Natural killer cell treated with Interleukin-12 subunit alpha and Interleukin-12 subunit beta and Interleukin-15 and Interleukin-18, amount 100 ng/mL, for 72 hours (primary cell): ENCODE data around the gene COL2A1. TPM values are rescaled to one million over a fixed set of nuclear protein-coding genes. Genes with fewer than 3 reads are reported as not detected.

ENCODE experiments used
- ATAC-seq, 2 donors: fragments of 150-1000 bp; cut with Tn5 transposase in 1 of 2; sonication (Bioruptor Pico), chemical (Tn5 transposase) in 1 of 2; 2 replicates each; pipeline ENCODE4 v1.10.0; 2021
- DNase-seq: peaks from one replicate; pipeline ENCODE4 v3.0.0; 2022; ENCODE audit warnings: low spot score
- H3K27ac Mint-ChIP-seq, 2 donors: 1 replicate in 1 of 2; 2 replicates in 1 of 2; pipeline ENCODE4 v1.8.0; 2022; ENCODE audit warnings: mixed read lengths in 2 of 2, mild to moderate bottlenecking in 1 of 2, moderate library complexity in 1 of 2
- H3K27me3 Mint-ChIP-seq, 2 donors: 1 replicate in 1 of 2; 2 replicates in 1 of 2; pipeline ENCODE4 v1.8.0; 2022; ENCODE audit warnings: mixed read lengths in 2 of 2
- H3K36me3 Mint-ChIP-seq: one replicate; pipeline ENCODE4 v1.8.0; 2022; ENCODE audit warnings: mixed read lengths
- H3K4me1 Mint-ChIP-seq, 2 donors: 1 replicate in 1 of 2; 2 replicates in 1 of 2; pipeline ENCODE4 v1.8.0; 2022; ENCODE audit warnings: low read depth in 2 of 2, mixed read lengths in 2 of 2, mild to moderate bottlenecking in 1 of 2
- H3K4me3 Mint-ChIP-seq: one replicate; pipeline ENCODE4 v1.8.0; 2022; ENCODE audit warnings: mixed read lengths
- H3K9me3 Mint-ChIP-seq: 2 replicates; pipeline ENCODE4 v1.8.0; 2022; ENCODE audit warnings: mixed read lengths
- total RNA-seq, 2 donors: library from RNA; stranded (reverse); gene quantifications; one replicate each; pipeline ENCODE4 v1.2.3, GENCODE V29; 2022

Gene COL2A1
- total RNA-seq, 2 donors from 2014 or later = not detected

DNA sequence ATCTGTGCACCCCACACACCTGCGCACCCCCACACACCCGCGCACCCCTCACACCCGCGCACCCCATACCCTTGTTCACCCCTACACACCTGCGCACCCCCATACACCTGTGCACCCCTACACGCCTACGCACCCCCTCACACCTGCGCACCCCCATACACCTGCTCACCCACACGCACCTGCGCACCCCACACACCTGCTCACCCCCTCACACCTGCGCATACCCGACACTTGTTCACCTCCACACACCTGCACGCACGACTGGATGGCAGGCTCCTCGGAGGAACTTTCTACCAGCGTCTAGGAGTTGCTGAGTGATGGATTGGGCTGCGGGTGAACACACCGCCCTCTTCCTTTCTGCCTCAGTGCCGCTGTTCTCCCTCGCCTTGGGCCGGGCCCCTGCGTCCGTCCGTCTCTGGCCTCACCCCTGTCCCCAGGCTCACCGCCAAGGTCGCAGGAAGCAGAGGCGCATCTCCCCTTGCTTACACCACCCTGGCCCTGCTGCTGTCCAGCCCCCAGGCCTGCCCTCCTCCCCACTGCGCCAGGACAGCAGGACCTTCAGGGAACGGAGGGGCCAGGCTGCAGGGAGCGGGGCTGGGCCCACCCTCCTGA is 61.6 kb downstream of the COL2A1 start:
- no peaks in the 10 kb centered on the region for H3K36me3 Mint-ChIP-seq
- no peak overlapping the region for H3K4me3 Mint-ChIP-seq
- H3K4me1 Mint-ChIP-seq = peaks cover 16 to 21% of the 10 kb centered on the region in 2 donors
- DNase-seq (no peak), ATAC-seq (no peak)
- peaks cover 26 to 32% of the 10 kb centered on the region in 2 donors for H3K27me3 Mint-ChIP-seq
- H3K9me3 Mint-ChIP-seq = no peaks in the 10 kb centered on the region
- no peak overlapping the region for H3K27ac Mint-ChIP-seq

DNA sequence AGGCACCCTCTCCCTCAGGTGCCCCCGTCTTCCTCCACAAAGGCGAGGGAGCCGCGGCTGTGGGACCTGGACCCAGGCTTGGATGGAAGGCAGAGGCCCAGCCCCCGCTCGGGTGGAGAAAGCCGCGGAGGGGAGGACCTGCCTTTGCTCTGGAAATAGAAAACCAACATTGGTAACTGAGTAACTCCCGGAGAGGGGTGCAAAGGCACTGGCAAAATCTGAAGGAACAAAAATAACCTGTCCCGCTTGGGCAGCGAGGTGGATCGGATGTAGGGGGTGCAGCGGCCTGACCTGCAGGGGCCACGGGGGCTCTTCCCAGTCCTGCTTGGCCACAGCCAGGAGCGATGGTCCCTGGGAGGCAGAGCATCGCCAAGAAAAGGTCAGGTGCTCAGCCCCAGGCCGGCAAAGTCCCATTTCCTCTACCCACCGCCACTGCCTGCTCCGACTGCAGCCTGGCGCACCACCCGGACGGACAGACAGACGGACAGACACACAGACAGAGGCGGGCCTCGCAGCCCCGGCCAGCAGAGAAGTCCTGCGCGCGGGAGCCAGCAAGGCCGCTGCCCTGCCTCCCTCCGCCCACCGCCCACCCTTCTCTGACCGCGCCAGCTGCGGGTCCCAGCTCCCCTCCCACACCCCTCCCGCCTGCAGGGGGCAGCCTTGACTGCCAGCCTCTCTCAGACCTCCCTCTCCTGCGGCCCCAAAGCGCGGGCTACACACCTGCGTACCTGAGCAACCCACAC is 62.2 kb downstream of the COL2A1 start:
- Mint-ChIP-seq H3K9me3 (no peaks in the 10 kb centered on the region), H3K27me3 (peaks cover 26 to 36% of the 10 kb centered on the region in 2 donors), H3K4me3 (no peak overlapping the region), H3K27ac (no peak overlapping the region), H3K4me1 (peaks cover 16 to 21% of the 10 kb centered on the region in 2 donors), H3K36me3 (no peaks in the 10 kb centered on the region)
- ATAC-seq = peak; percentile 22 to 46
- DNase-seq = no peak

DNA sequence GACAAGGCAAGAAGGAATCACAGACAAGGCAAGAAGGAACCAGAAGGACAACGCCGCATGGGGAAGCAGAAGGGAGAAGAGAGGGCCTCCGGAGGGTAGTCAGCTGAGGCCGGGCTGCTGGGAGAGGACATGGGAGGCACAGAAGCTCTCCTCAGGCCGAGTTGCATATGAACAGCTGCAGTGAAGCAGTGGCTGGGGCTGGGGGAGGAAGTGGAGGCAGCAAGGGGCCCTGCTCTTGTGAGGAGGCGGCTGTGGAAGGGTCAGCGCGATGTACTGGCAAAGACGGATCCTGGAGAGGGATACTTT is 62.8 kb downstream of the COL2A1 start:
- ATAC-seq (no peak), DNase-seq (no peak)
- Mint-ChIP-seq H3K4me3 (peak overlapping the region; percentile 53), H3K36me3 (no peaks in the 10 kb centered on the region), H3K9me3 (no peaks in the 10 kb centered on the region), H3K27me3 (peaks cover 21 to 30% of the 10 kb centered on the region in 2 donors), H3K4me1 (peaks cover 16 to 21% of the 10 kb centered on the region in 2 donors), H3K27ac (peak overlapping the region in 1 of 2 donors; percentile 45)

DNA sequence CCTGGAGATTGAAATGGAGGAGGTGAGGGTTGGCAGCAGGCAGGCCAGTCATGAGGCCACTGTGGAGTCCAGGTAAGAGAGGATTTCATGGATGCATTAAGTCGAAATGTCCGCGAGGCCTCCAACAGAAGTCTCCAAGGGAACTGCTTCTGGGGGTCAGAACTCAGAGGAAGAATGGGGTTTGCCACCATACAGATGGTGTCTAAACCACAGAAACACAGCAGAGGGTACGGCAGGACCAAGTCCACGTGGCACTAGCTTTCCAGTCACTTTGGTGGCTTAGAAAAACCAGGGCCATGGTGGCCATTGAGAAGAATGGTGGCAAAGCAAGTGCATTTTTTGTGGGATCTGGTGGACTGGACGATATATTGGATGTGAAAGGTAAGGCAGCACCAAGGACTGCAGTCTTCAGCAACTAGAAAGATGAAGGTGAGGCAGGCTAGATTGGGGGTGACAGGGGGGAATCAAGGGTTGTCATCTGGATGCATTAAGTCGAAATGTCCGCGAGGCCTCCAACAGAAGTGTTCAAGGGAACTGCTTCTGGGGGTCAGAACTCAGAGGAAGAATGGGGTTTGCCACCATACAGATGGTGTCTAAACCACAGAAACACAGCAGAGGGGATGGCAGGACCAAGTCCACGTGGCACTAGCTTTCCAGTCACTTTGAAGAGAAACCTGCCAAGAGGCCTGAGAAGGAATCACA is 63.4 kb downstream of the COL2A1 start:
- no peaks in the 10 kb centered on the region for H3K36me3 Mint-ChIP-seq

DNA sequence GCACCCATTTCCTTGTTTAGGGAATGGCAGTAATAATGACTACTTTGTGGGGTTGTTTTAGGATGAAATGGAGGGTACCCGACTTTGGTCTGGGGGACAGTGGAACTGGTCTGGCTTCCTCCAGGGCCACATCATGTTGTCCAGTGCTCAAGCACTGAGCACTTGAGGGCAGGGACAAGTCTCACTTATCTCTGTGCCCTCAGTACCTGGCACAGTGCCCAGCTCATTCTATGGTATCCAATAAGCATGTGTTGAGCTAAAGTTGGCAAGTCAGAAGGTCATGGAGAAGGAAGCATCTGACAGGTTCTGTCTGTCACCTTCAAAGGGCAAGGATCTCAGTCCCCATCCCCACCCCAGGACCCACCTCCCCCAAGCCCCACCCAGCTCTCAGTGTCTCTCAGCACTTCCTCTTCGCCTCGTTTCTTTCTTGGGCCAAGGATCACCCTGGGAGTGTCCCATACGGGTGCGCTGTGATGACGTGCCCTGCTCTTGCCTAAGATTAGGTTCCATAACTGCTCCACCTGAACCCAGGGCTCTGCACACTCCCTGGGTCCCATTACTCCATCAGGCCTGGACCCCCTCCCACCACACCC is 65.2 kb downstream of the COL2A1 start:
- no peak for ATAC-seq
- H3K9me3 Mint-ChIP-seq = no peaks in the 10 kb centered on the region

More for the DNA sequence above, 63.4 kb downstream of the COL2A1 start:
- H3K4me3 Mint-ChIP-seq = peak overlapping the region; percentile 53
- peaks cover 16 to 21% of the 10 kb centered on the region in 2 donors for H3K4me1 Mint-ChIP-seq
- no peak for DNase-seq
- peaks cover 20 to 30% of the 10 kb centered on the region in 2 donors for H3K27me3 Mint-ChIP-seq
- H3K27ac Mint-ChIP-seq = peak overlapping the region in 1 of 2 donors; percentile 45
- ATAC-seq = no peak
- no peaks in the 10 kb centered on the region for H3K9me3 Mint-ChIP-seq

DNA sequence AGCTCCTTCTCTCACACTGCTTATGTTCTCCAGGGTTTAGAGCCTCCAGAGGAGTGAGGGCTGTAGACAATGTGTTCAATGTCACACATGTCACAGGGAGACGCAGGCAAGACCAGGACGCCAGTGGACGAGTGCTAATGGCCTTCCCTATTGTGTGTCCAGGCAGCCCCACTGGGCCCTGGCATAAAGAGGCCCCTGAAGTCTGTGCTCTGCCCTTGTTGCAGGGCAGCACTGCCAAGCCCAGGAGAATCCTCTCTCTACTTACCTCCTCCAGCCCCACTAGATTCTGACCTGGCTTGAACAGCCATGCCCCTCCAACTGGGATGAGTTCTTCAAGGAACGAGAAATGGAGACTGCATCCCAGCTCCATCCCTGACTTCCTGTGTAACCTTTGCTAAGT is 65.7 kb downstream of the COL2A1 start:
- no peaks in the 10 kb centered on the region for H3K9me3 Mint-ChIP-seq

More for the DNA sequence above, 65.2 kb downstream of the COL2A1 start:
- Mint-ChIP-seq H3K4me3 (no peak overlapping the region), H3K27me3 (peaks cover 20 to 26% of the 10 kb centered on the region in 2 donors), H3K27ac (no peak overlapping the region), H3K4me1 (peaks cover 16 to 21% of the 10 kb centered on the region in 2 donors), H3K36me3 (no peaks in the 10 kb centered on the region)
- no peak for DNase-seq

DNA sequence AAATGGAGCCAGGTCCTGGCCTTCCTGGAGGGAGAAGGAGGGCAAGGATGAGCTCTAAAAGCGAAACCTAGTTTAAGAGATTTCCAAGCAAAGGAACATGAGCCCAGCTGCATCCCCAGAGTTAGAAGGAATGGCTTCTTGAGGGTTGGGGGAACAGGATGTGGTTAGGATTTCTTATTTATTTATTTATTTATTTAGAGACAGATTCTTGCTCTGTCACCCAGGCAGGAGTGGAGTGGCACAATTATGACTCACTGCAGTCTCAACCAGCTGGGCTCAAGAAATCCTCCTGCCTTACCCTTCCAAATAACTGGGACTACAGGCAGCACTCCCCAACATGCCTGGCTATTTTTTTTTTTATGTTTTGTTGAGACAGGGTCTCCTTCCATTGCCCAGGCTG is 66.2 kb downstream of the COL2A1 start:
- H3K4me3 Mint-ChIP-seq = no peak overlapping the region
- no peaks in the 10 kb centered on the region for H3K9me3 Mint-ChIP-seq
- peaks cover 20 to 26% of the 10 kb centered on the region in 2 donors for H3K27me3 Mint-ChIP-seq
- no peak overlapping the region for H3K27ac Mint-ChIP-seq
- ATAC-seq (no peak), DNase-seq (no peak)
- no peaks in the 10 kb centered on the region for H3K36me3 Mint-ChIP-seq
- peaks cover 16 to 21% of the 10 kb centered on the region in 2 donors for H3K4me1 Mint-ChIP-seq

More for the DNA sequence above, 65.7 kb downstream of the COL2A1 start:
- no peak for ATAC-seq
- Mint-ChIP-seq H3K36me3 (no peaks in the 10 kb centered on the region), H3K4me3 (no peak overlapping the region), H3K27me3 (peaks cover 20 to 26% of the 10 kb centered on the region in 2 donors), H3K4me1 (peaks cover 16 to 21% of the 10 kb centered on the region in 2 donors), H3K27ac (no peak overlapping the region)
- no peak for DNase-seq

DNA sequence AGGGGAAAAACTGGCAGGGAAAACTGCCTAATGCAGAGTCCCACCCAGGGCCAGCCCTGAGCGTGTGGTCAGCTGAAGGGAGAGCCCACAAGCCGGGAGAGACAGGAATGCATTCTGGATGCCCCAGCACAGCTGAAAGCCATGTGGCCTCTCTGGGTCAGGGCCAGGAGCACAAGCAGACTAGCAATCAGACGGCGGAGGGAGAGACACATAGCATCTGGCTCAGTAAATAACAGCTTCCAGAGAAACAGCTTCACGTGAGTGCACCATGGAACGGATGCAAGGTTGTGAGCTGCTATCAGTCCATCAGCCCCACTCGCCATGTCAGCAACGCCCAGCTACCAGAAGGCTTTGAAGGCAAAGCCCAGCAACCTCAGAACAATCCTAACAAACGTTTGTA is 69.1 kb downstream of the COL2A1 start:
- Mint-ChIP-seq H3K4me3 (no peak overlapping the region), H3K27me3 (peaks cover 19 to 27% of the 10 kb centered on the region in 2 donors), H3K27ac (no peak overlapping the region), H3K4me1 (peaks cover 3 to 5% of the 10 kb centered on the region in 2 donors), H3K9me3 (no peaks in the 10 kb centered on the region), H3K36me3 (no peaks in the 10 kb centered on the region)
- DNase-seq (no peak), ATAC-seq (no peak)

DNA sequence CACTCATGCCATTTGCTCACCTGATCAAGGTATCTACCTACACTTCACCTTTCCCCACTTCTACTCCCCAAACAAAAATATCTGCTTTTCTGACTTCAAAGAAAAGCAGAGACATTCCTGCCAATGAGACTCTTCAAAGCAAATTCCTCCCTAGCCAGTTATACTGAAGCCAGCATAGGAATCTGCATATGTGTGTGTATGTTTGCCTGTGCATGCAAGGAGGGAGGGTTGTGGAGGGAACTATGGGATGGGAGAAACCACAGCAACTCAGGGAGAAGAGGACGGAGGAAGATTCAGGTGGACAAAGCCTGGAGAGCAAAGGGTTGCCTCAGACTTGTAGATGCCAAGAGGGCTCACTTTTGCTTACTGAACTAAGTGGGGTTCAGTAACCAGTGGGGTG is 73.1 kb downstream of the COL2A1 start:
- Mint-ChIP-seq H3K9me3 (no peaks in the 10 kb centered on the region), H3K36me3 (no peaks in the 10 kb centered on the region), H3K4me1 (no peaks in the 10 kb centered on the region), H3K4me3 (no peak overlapping the region), H3K27me3 (peaks cover 11 to 19% of the 10 kb centered on the region in 2 donors), H3K27ac (no peak overlapping the region)
- DNase-seq = no peak
- ATAC-seq = no peak

DNA sequence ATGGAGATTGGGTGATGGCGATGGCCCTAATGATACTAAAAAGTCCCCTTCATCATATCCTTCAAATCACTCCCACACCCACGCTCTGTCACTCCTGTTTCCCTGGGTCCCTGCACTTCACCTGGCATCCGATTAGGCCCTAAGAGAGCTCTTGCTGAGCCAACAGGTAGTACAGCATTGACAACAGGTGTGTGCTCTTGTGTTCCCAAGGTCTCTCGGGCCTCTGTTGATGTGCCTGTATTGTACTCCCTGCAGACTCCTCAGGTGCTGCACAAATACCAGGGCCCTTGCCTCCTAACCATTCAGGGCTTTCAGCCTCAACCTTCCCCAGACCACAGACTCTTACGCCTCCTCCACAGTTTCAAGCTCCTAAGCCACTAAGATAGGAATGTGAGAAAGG is 73.6 kb downstream of the COL2A1 start:
- Mint-ChIP-seq H3K36me3 (no peaks in the 10 kb centered on the region), H3K27ac (no peak overlapping the region), H3K4me3 (no peak overlapping the region), H3K27me3 (peaks cover 11 to 19% of the 10 kb centered on the region in 2 donors), H3K9me3 (no peaks in the 10 kb centered on the region), H3K4me1 (no peaks in the 10 kb centered on the region)
- peak in 1 of 2 donors; percentile 43 for ATAC-seq
- DNase-seq = no peak

DNA sequence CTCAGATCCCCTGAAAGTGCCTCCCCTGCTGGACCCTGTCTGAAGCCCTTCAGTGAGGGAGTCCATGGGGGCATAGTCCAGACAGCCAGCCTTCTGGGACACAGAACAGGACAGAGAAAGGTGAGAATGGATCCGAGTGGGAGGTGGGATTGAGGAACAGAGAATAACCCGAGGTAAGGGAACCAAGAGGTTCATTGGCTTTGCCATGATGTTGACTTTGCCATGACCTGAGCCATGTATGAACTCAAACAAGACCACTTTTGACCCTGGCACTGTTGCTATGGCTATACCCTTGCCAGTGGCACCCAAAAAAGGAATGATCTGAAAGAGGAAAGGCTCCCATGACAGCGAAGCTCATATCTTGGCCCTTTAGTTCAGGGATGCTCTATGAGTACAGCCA is 76.9 kb downstream of the COL2A1 start:
- Mint-ChIP-seq H3K4me1 (no peaks in the 10 kb centered on the region), H3K9me3 (no peaks in the 10 kb centered on the region), H3K36me3 (no peaks in the 10 kb centered on the region), H3K27me3 (peaks cover 24 to 42% of the 10 kb centered on the region in 2 donors), H3K4me3 (no peak overlapping the region), H3K27ac (no peak overlapping the region)
- DNase-seq (no peak), ATAC-seq (no peak)
